ENCODE measurements around the gene MARVELD3. TPM values are rescaled to one million over a fixed set of nuclear protein-coding genes. Genes with fewer than 3 reads are reported as not detected.

MARVELD3 gene
- total and polyA plus RNA-seq, 4 donors = 3.6 to 9.3 (median 8.2) TPM

GRCh38 chr16:71618429-71618828, 7.6 kb upstream of the MARVELD3 start:
- Histone ChIP-seq H3K4me3 (no peak overlapping the region), H3K27me3 (ENCODE audit: control insufficient read depth in 3 of 3, insufficient read depth in 3 of 3, low read length in 2 of 3) (no peaks in the 10 kb centered on the region), H3K36me3 (ENCODE audit: control insufficient read depth in 4 of 4, insufficient read depth in 4 of 4, low read length in 4 of 4) (no peaks in the 10 kb centered on the region), H3K4me1 (ENCODE audit: control insufficient read depth in 5 of 5, insufficient read depth in 5 of 5, low read length in 5 of 5) (no peaks in the 10 kb centered on the region), H3K27ac (ENCODE audit: low read depth in 1 of 2, low read length in 1 of 2) (no peak overlapping the region), H3K9me3 (ENCODE audit: control insufficient read depth in 4 of 4, insufficient read depth in 3 of 4, low read length in 3 of 4) (no peaks in the 10 kb centered on the region), H3K9ac (ENCODE audit: insufficient read depth in 1 of 2, low read length in 2 of 2) (no peak overlapping the region)
- 80 to 89% methylated on average over 4 of the region's 4 CpGs for WGBS, 2 donors
- no peak for TF ChIP-seq CTCF (IDR thresholded peaks at IDR 0.05; ENCODE audit: control extremely low read depth, extremely low read depth)
- DNase-seq = no peak
- ATAC-seq (ENCODE audit: insufficient read depth, low FRiP score) = no peak

- H3K36me3 ChIP-seq (ENCODE audit: control insufficient read depth in 4 of 4, insufficient read depth in 4 of 4, low read length in 4 of 4) = no peaks in the 10 kb centered on the region
- DNase-seq (no peak), ATAC-seq (ENCODE audit: insufficient read depth, low FRiP score) (no peak)
- H3K27ac ChIP-seq (ENCODE audit: low read depth in 1 of 2, low read length in 1 of 2) = no peak overlapping the region
- H3K27me3 ChIP-seq (ENCODE audit: control insufficient read depth in 3 of 3, insufficient read depth in 3 of 3, low read length in 2 of 3) = peaks cover 4 to 20% (median 17%) of the 10 kb centered on the region in 3 donors
- no peak overlapping the region for H3K4me3 ChIP-seq
- H3K9me3 ChIP-seq (ENCODE audit: control insufficient read depth in 4 of 4, insufficient read depth in 3 of 4, low read length in 3 of 4) = peaks cover 0 to 3% (median 0%) of the 10 kb centered on the region in 4 donors
- no peak for TF ChIP-seq CTCF (IDR thresholded peaks at IDR 0.05; ENCODE audit: control extremely low read depth, extremely low read depth)
- H3K4me1 ChIP-seq (ENCODE audit: control insufficient read depth in 5 of 5, insufficient read depth in 5 of 5, low read length in 5 of 5) = peaks cover 0 to 12% (median 0%) of the 10 kb centered on the region in 5 donors
- no peak overlapping the region for H3K9ac ChIP-seq (ENCODE audit: insufficient read depth in 1 of 2, low read length in 2 of 2)
These were observed 3.9 kb upstream of the MARVELD3 start for GRCh38 chr16:71622088-71622487.

- DNase-seq (no peak), ATAC-seq (ENCODE audit: insufficient read depth, low FRiP score) (no peak)
- TF ChIP-seq CTCF (IDR thresholded peaks at IDR 0.05; ENCODE audit: control extremely low read depth, extremely low read depth) = no peak
- H3K36me3 ChIP-seq (ENCODE audit: control insufficient read depth in 4 of 4, insufficient read depth in 4 of 4, low read length in 4 of 4) = no peaks in the 10 kb centered on the region
- peaks cover 4 to 27% (median 19%) of the 10 kb centered on the region in 3 donors for H3K27me3 ChIP-seq (ENCODE audit: control insufficient read depth in 3 of 3, insufficient read depth in 3 of 3, low read length in 2 of 3)
- no peak overlapping the region for H3K27ac ChIP-seq (ENCODE audit: low read depth in 1 of 2, low read length in 1 of 2)
- peaks cover 0 to 3% (median 0%) of the 10 kb centered on the region in 4 donors for H3K9me3 ChIP-seq (ENCODE audit: control insufficient read depth in 4 of 4, insufficient read depth in 3 of 4, low read length in 3 of 4)
- H3K4me1 ChIP-seq (ENCODE audit: control insufficient read depth in 5 of 5, insufficient read depth in 5 of 5, low read length in 5 of 5) = peaks cover 0 to 12% (median 0%) of the 10 kb centered on the region in 5 donors
- H3K9ac ChIP-seq (ENCODE audit: insufficient read depth in 1 of 2, low read length in 2 of 2) = no peak overlapping the region
- WGBS, 2 donors = 52 to 67% methylated on average over 3 of the region's 3 CpGs
- no peak overlapping the region for H3K4me3 ChIP-seq
These were observed 2.4 kb upstream of the MARVELD3 start for GRCh38 chr16:71623597-71623996.

All from lung (tissue), 12 donors.